ENCODE data around the gene C1QL4.
"Not testable (repeated sequence)": the region's sequence is repeated elsewhere in the genome, so short reads cannot be mapped to it uniquely, and the experiment has no call there.

Gene C1QL4

GRCh38 chr12:49301760-49302159 lies 35.2 kb downstream of the C1QL4 start:
- no peak for DNase-seq (ENCODE audit: low spot score)

- no peak for DNase-seq (ENCODE audit: low spot score)
These were observed 38.8 kb downstream of the C1QL4 start for GRCh38 chr12:49298160-49298559.

DNA sequence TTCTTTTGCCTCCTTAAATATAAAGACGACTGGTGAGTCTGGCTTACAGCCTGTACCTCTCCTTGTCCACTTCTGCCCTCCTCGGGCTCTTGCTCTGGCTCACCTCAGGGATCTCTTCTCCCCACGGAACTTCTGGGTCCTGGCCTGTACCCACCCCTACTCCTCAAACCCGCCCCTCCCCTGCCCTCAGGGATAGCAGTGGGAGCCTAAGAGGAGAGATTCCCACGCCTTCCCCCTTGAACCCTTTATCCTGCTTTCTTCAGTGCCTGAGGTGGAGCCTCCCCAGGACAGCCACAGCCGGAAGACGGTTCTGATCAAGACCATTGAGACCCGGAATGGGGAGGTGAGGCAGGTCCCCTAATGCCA lies 39.3 kb downstream of the C1QL4 start:
- DNase-seq (ENCODE audit: low spot score) = no peak

DNA sequence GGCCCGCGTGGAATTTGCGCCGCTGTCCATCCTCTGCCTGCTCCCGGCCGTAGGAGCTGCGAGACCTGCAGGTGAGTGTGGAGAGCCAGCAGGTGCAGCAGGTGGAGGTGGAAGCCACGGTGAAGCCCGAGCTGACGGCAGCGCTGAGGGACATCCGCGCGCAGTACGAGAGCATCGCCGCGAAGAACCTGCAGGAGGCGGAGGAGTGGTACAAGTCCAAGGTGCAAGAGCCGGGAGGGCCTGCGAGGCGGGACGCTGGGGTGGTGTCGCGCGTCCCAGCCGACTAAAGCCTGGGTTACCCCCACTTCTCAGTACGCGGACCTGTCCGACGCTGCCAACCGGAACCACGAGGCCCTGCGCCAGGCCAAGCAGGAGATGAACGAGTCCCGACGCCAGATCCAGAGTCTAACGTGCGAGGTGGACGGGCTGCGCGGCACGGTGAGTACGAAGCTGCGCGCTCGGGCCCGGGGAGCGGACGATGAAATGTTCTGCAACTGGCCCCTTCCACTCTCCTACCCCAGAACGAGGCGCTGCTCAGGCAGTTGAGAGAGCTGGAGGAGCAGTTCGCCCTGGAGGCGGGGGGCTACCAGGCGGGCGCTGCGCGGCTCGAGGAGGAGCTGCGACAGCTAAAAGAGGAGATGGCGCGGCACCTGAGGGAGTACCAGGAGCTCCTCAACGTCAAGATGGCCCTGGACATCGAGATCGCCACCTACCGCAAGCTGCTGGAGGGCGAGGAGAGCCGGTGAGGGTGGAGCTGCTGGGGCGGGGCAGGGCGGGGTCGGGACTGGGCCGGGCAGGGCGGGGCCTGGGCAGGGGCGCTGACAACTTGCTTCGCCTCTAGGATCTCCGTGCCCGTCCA lies 39.9 kb downstream of the C1QL4 start:
- DNase-seq (ENCODE audit: low spot score) = no peak

DNA sequence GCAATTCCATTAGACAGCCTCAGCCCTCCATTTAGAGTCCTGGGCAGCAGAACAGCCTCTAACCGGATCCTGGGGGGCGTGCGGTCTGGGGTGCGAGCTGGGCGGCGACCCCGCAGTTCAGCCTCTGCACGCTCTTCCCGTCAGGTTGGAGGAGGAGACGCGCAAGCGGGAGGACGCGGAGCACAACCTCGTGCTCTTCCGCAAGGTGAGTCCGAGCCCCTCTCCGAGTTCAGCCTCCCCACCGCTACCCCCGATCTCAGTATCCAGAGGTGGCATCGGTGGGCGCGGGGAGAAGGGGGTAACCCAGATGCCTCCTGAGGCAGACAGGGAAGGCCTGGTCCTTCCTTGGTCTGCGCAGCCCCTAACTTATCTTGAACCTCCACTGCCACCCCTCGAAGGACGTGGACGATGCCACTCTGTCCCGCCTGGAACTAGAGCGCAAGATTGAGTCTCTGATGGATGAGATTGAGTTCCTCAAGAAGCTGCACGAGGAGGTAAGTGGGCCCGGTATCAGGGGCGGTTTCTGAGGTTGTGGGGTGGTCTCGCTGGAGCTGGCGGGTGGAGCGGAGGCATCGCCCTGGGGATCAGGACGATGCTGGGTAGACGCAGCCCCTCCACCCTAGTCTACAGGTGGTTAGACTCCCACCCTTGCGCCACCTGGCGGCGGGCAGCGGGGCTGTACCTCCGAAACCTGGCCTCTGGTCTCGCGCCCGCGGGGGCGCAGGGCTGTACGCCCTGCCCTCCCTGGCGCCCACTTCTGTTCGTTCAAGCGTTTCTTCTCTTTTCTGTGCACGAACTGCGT lies 40.8 kb downstream of the C1QL4 start:
- no peak for DNase-seq (ENCODE audit: low spot score)

DNA sequence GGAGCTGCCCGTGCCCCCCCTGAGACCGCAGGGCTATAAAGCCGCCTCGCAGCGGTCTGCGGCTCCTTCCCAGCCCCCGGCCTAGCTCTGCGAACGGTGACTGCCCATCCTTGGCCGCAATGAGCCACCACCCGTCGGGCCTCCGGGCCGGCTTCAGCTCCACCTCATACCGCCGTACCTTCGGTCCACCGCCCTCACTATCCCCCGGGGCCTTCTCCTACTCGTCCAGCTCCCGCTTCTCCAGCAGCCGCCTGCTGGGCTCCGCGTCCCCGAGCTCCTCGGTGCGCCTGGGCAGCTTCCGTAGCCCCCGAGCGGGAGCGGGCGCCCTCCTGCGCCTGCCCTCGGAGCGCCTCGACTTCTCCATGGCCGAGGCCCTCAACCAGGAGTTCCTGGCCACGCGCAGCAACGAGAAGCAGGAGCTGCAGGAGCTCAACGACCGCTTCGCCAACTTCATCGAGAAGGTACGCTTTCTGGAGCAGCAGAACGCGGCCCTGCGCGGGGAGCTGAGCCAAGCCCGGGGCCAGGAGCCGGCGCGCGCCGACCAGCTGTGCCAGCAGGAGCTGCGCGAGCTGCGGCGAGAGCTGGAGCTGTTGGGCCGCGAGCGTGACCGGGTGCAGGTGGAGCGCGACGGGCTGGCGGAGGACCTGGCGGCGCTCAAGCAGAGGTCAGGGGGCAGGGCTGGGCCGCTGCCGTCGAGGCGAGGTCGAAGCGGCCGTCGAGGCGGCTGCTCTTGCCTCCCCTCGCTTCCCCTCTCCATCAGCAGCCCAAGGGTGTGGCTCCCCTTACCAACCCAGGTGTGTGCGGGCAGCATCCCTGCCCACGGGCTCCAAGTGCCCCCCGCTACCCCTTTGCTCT lies 41.7 kb downstream of the C1QL4 start, which contains the start of gene PRPH:
PRPH (plus strand) TSS at position 66 of the 855 bp plus-strand sequence; CDS start at position 120, 54 bp downstream.
- DNase-seq (ENCODE audit: low spot score) = no peak

- DNase-seq (ENCODE audit: low spot score) = no peak
These were observed 42.2 kb downstream of the C1QL4 start for GRCh38 chr12:49294804-49295081.

DNA sequence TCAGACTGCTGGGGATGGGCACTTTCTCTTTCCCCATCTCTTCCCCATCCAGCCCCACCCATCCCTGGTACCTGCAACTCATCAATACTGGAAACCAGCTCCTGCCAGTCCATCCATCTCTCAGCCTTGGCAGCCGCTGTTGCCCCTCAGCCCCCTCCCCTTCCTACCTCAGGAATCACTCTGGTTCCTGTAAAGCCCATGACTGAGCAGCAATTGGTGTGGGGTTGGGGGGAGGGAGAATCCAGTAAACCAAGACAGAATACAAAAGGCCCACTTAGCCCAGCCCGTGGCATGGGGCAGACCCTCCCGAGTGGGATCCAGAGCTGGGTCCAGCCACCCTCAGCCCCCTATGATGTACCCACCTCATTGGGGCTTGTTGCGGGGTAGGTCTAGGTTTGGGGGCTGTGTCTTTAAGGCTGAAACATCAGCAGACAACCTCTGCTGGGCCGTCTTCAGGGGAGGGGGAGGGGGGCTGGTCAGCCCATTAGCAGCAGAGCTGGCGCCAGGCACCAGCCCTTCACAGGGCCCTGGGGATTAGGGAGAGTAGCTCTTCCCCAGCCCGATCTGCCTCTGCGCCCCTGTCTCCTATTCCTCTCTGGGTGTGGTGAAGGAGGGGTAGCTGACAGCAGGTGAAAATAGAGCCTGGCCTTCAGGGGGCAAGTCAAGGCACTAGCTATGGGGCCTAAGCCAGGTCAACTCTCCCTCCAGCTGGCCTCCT lies 42.7 kb downstream of the C1QL4 start:
- DNase-seq (ENCODE audit: low spot score) = no peak

GRCh38 chr12:49293056-49293956 lies 43.7 kb downstream of the C1QL4 start:
- no peak for DNase-seq (ENCODE audit: low spot score)

GRCh38 chr12:49292729-49293055 lies 44.3 kb downstream of the C1QL4 start:
- DNase-seq (ENCODE audit: low spot score) = no peak

DNA sequence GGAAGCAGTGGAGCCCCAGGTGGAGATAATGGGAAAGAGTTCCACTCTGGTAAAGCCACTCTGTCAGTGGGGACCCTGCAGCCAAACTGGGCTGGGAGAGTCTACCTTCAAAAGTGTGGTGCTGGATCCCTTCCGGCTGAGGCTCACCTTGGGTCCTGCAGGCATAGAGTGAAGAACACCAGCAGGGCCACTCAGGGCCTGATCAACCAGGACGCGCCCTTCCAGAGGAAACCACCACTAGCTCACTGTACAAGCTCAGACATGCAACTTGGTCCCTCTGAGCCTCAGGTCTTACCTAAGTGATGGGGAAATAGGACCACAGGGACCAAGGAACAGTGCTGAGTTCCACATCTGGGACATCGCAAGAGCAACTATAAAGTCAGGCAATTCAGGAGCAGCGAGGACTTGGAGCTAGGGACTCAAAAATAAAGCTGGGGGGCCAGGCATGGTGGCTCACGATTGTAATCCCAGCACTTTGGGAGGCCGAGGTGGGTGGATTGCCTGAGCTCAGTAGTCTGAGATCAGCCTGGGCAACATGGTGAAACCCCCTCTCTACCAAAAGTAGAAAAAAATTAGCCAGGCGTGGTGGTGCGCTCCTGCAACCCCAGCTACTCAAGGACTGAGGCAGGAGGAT lies 47.9 kb downstream of the C1QL4 start:
- DNase-seq (ENCODE audit: low spot score) = no peak

GRCh38 chr12:49288412-49288853 lies 48.6 kb downstream of the C1QL4 start:
- no peak for DNase-seq (ENCODE audit: low spot score)

GRCh38 chr12:49287876-49288275 lies 49.1 kb downstream of the C1QL4 start:
- DNase-seq (ENCODE audit: low spot score) = no peak

- no peak for DNase-seq (ENCODE audit: low spot score)
These were observed 52.3 kb downstream of the C1QL4 start for GRCh38 chr12:49284672-49285071.

- DNase-seq (ENCODE audit: low spot score) = no peak
These were observed 53.2 kb downstream of the C1QL4 start for GRCh38 chr12:49283541-49284429.

DNA sequence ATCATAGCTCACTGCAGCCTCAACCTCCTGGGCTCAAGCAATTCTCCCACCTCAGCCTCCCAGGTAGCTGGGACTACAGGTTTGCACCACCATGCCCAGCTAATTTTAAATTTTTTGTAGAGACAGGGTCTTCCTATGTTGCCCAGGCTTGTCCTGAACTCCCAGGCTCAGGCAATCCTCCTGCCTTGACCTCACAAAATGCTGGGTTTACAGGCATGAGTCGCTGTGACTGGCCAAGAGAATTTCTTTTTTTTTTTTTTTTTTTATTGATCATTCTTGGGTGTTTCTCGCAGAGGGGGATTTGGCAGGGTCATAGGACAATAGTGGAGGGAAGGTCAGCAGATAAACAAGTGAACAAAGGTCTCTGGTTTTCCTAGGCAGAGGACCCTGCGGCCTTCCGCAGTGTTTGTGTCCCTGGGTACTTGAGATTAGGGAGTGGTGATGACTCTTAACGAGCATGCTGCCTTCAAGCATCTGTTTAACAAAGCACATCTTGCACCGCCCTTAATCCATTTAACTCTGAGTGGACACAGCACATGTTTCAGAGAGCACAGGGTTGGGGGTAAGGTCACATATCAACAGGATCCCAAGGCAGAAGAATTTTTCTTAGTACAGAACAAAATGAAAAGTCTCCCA lies 54.1 kb downstream of the C1QL4 start:
- DNase-seq (ENCODE audit: low spot score) = not testable (repeated sequence)

Measured in putamen (tissue), 1 donor.